UCSD-AML1 (cell line): ENCODE data around the gene C4orf54.

Experiments used
- DNase-seq: peaks from one replicate; lab custom pipeline; 2025; ENCODE audit not compliant: unreplicated experiment; lab: John Stamatoyannopoulos, UW

The C4orf54 gene

DNA sequence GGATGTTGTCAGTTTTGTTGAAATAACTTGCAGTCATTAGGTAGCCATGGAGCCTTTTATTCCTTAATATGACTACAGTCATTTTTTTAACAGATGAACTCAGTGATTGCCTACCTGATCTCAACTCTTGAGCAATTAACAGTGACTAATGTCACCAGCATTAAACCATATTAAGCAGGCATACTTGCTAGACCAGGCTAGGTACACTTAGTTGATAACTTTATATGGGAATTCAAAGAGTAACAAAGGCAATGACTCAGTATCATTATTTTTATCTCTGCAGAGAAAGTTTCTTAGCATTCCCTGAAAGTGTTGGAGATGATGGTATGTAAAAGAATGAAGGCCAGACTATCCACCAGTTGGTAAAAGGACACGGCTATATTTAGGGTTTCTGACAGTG, at the start of gene C4orf54:
C4orf54 (minus strand) TSS at position 31 of the 400 bp plus-strand sequence. CDS start 3,180 bp downstream, outside the sequence.
- DNase-seq, result no peak

DNA sequence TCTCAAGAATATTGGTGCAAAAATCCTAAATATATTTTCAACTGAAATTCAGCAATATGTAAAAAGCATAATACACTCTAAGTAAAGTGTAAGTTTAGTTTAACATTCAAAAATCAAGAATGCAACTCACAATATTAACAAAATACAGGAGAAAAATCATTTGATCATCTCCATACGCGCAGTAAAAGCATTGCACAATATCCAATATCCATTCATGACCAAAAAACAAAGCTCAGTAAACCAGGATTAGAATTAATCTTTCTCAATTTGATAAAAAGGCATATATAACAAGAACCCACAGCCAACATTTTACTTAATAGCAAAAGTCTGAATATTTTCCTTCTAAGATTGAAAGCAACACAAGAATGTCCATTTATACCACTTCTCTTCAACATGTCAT, 48.3 kb upstream of the C4orf54 start:
- no peak for DNase-seq

DNA sequence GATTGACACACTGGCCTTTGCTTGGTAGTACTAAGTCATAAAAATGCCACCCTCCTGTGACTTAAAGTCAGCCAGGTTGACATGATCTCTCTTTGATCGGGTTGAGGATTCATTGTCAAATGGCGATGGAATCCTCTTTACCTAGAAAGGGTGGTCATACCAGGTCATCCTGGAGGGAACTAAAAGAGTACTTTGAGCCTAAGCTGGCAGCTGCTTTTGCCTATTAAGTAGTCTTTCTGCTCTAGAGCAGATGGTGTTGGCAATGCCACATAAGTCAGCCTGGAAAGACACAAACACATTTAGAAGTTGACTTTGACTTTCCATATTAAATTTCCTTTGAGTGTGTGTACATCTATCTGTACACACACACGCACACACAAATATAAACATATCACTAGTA, 39.2 kb upstream of the C4orf54 start:
- DNase-seq, result no peak

DNA sequence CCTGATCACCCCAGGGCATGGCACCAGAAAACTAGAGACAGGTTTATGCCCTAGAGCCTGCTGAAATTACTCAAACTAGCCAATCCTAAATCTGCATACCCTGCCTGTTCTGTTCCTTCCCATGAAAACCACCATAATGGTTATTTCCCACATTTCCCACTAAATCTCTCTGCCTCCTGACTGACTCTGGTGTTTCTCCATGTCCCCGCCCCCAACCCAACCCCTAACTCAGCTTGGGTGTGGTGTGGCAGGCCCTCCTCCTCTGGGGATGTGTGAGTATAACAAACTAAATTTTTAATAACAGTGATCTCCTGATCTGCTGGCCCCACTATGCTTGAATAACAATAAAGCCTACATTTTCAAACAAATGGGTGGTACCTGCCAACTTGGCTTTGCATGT, 35.5 kb upstream of the C4orf54 start:
- no peak for DNase-seq

DNA sequence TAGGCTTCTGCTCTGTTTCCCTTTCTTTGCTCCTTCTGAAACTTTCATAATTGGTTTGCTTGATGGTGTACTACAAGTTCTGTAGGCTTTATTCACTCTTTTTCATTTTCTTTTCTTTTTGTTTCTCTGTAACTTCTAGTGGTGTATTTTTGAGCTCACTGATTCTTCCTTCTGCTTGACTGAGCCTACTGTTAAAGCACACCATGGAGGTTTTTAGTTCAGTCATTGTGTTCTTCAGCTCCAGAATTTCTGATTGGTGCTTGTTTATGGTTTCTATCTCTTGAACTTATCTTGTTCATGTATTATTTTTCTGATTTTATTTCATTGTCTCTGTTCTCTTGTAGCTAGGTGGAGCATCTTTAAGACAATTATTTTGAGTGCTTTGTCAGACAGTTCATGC, 33.4 kb upstream of the C4orf54 start:
- no peak for DNase-seq

DNA sequence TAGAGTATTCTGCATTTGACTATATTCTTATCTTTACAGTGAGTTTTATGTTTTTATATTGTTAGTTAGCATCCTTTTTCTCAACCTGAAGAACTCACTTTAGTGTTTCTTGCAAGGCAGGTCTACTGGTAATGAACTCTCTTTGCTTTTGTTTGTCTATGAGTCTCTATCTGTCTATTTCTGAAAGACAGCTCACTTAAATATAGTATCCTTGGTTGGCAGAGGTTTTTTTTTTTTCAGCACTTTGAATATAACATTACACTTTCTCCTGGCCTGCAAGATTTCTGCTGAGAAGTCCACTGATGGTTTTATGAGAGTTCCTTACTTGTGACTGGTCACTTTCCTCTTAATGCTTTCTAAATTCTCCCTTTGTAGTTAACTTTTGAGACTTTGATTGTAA, 32.8 kb upstream of the C4orf54 start:
- DNase-seq, result no peak

DNA sequence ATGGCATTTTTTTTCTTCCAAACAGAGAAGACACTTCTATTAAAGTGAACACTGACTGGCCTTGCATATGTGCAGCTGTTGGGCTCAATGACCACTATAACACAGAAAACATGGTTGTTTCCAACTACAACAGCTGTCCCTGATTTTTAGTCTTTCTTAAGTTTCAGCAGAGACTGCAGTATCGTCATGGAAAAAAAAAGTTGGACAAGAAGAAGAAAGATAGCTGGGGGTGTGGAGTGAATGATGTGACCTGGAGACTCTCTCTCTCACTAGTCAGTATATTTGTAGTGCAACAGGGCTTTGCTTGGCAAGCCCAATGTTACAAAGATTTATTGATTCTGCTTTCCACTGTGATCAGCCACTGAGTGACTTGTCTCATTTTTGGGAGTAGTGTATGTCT, 29.5 kb upstream of the C4orf54 start:
- DNase-seq, result no peak

DNA sequence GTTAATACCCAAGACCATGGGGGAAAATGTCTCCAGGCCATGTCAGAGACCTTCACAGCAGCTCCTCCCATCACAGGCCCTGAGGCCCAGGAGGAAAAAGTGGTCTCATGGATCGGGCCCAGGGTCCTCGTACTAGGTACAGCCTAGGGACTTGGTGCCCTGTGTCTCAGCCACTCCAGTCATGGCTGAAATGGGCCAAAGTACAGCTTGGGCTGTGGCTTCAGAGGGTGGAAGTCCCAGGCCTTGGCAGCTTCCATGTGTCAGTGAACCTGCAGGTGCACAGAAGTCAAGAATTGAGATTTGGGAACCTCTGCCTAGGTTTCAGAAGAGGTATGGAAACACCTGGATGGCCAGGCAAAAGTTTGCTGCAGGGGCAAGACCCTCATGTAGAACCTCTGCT, 27.6 kb upstream of the C4orf54 start:
- no peak for DNase-seq

DNA sequence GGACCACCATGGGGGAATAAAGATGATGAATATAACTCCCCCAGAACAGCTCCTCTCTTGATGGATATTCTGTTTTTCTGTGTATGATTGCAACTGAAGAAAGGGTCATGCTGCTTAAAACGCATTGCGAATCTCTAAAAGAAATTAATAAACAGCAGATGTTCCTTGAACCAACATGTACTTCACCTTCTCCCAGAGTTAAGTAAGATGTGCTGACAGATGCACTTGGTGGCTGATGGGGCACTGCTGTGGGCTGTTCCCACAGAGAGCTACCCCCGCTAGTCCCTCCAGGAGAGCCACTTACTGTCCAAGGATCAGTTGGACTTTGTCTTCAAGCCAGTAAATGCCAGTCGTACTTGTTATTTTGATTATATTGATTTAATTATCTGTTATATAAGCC, 26.3 kb upstream of the C4orf54 start:
- no peak for DNase-seq

DNA sequence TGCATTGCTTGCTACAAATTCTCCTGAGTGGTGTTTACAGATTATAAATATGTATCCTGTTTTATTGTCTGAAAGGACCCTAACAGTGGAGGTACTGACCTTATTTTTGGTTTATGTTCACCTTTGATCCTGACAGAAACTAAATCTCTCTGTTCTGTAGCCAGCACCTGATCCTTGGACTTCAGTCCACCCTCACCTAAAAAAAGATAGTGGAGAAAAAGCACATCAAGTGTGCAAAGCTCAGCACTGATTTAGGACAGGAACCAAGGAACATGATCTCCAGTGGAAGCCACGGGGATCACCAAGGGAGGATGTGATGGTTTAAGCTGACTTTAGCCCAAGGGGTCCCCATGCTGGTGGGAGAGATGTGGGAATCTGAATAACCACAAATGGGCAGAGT, 22.3 kb upstream of the C4orf54 start:
- no peak for DNase-seq

DNA sequence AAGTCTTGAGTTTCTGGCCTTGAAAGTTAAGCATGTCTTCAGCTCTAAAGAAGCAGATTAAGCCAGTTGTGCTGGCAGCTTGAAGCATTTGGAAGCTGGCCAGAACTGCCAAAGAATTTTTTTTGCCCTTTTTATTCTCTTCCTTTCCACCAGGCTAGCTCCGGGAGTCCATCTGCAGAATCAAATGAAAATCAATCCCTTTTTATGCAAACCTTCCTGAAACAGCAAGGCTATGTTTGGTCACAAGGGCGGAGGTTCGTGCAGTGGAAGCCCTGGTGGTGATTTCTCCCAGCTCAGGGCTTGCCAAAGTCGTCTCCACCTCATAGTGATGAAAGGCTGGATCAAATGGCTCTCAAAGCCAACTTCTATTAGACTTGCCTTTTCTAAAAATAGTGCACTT, 21.6 kb upstream of the C4orf54 start:
- DNase-seq, result no peak

DNA sequence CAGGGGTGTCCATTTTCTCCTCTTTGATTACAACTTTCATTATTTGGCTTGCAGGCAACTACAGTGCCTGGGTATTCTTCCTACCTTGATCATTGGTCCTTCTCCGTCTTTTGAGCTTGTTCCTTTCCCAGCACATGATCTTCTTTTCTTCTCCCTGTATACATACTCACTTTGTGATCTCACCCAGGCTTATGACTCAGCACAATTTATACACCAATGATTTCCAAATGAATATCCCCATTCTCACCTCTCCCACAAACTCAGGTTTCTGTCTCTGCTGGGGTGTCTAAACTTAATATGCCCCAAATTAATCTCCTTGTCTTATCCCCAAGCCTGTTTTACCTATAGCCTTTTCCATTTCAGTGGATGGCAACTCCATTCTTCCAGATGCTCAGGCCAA, 19.5 kb upstream of the C4orf54 start:
- no peak for DNase-seq

DNA sequence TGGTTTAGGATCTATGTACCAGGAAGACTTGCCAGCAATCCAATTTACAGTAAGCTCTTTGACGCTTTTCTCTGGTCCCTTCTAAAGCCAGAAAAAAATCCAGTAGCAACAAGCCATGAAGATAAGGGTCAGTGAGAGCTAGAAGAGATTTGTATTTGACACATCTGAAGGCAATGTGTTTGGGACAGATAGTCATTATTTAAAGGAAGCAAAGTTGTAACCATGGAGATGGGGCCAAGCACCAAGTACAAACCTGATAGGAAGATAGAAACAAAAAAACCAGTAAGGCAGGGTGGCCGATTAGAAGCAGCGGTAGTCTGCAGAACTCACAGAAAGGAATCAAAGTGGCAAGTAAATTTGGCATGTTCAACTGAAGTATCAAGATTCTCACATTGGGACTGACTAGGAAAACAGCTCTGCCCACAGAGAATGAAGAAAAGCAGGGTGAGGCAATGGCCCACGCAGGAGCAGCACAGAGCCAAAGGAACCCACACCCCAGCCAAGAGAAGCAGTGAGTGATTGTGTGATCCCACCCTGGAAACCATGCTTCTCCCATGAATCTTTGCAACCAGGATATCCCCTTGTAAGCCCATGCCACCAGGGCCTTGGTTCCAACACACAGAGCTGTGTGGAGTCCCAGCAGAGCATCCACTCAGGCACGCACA, 12.9 kb upstream of the C4orf54 start:
- no peak for DNase-seq

DNA sequence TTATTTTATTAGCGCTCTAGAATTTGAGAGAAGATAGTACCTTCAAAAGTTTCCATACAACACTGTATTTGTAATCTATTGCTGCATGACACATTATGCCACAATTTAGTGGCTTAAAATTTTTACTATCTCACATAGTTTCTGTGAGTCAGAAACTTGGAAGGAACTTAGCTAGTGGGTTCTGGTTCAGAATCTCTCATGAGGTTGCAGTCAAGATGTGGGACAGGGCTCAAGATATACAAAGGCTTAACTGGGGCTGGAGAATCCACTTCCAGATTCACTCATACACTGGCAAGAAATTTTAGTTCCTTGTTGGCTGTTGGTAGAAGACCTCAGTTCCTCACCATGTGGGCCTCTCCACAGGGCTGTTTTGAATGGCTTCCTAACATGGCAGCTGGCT, 11.5 kb upstream of the C4orf54 start:
- DNase-seq, result no peak

DNA sequence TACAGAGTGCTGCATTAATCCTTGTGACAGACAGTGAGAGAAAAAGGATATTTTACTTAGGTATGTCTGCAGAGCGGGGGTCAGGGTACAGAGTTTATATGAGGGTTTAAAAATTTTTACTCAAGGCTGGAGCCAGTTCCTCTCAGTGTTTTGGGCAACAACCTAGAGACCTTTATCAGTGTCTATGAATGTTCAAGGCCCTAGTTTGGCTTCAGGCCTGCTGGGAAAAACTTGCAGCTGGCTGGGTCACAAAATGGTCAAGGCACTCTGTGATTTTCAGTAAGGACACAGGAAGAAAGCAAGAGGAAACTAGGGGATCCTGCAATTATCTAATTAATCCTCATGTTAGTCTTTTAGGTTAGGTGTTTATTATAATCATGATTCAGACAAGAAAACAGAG, 10.8 kb upstream of the C4orf54 start:
- no peak for DNase-seq

DNA sequence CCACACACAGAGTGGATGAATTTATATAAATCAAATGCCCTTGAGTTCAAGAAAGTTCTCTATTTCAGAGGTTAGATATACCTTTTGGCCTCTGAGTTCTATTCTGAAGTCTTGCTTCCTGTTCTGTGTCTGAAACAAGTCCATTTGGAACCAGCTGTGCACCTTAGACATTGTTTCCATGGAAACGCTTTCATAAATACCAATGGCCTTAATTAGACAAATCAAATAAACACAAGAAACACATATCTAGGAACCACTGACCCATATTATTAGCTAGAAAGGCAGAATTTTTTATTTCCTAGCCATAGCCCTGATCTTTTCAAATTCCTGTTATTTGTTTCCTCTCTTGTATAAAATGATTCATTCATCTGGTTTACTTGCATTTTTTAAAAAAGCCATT, 8.4 kb upstream of the C4orf54 start:
- DNase-seq, result no peak

DNA sequence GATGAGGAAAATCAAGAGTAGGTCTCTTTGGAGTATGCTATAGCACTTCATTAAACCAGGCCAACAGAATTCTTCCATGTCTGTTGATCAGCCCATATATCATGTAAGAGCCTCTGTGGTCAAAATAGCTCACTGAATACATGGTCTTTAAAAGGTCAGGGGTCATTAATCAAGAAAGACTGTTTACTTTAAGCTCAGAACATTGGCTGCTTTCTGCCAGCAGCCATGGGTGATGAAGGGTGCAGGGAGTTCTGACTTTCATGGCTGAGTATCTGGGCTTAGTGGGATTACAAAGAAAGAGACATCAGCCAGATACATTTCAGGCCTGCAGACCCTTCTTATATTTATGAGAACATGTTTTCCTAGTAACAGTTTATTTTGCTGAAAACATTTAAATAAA, 7.1 kb upstream of the C4orf54 start:
- DNase-seq, result no peak

DNA sequence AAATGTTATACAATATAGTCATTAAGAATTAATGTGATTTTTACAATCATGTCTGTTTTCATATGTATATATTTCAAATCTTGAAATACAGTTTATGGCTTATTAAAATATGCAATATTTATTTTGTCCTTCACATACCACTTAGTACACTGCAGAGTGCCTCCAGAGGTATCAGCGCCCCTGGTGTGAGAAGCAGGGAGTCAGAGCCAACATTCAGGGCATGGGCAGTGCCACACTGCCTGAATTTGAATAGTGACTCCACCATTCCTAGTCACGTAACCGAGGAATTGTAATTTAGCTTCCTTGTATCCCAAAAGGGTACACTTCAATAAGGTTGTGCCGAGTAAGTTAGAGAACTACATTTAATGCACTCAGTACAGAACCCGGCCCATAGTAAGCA, 4.3 kb upstream of the C4orf54 start:
- DNase-seq, result no peak

DNA sequence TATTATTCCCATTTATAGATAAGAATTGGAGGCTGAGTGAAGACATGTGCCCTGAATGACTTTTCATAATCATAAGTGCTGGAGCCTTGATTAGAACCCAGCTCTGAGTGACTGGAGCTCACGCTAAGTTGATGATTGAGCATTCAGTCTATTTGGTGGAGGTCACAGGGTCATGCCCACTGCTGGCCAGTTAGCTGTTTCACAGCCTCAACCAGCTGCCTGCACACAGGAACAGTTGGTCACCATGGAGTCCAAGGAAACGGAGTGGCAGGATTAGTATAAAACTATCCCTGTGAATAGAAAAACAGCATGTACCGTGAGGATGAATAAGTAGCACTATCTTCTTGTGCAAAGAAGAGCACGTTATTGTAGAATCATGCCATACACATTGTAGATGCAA, 1.0 kb upstream of the C4orf54 start:
- DNase-seq, result no peak

DNA sequence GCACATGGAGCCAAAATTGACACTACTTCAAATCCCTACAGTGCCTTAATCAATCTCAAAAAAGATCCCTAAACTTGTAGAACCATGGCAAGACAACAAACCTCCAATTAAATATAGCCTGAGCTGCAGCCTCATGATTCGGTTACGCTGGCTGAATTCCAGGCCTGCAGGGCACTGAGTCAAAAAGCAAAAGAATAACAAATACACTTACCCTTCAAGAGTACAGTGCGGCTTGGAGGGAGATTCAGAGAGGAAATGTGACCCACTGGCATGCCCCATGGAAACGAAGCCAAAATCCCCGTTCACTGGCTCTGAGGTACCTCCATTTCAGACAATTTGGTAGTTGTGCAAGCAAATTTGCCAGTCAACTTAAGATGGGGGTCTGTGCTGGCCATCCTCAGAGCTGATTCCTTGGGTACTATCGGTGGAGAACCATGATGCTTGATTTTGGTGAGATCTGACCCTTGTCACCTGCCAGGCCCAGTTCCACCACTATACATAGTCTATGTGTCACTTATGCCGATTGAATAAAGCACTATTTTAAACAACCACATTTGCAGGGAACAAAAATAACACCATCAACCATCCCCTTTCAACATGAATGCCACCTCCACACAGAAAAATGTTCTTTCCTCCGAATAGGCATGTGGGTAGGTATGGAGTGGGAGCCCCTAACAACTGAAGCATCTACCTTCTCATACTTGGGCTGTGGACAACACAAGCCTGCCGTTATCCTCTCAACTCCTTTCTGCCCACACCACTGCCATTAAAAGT, 2.1 kb downstream of the C4orf54 start:
- no peak for DNase-seq

DNA sequence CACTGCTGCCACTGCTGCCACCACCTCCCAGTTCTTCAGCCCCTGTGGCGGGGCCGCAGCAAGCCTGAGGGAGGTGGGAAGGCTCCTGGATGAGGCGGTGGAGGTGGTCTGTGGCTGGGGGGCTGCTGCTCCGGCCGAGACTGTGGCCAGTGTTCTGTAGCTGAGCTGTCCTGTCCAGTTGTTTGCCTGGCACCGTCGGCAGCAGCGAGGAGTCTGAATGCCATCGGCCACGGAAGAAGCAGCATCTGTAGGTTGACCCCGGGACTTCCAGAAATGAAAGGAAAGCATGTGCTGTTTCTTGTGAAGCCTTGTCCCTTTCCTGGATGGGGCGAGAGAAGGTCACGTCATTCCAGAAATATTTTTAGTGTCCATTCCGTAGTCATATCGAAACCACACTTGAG, 3.3 kb downstream of the C4orf54 start:
- DNase-seq, result no peak

DNA sequence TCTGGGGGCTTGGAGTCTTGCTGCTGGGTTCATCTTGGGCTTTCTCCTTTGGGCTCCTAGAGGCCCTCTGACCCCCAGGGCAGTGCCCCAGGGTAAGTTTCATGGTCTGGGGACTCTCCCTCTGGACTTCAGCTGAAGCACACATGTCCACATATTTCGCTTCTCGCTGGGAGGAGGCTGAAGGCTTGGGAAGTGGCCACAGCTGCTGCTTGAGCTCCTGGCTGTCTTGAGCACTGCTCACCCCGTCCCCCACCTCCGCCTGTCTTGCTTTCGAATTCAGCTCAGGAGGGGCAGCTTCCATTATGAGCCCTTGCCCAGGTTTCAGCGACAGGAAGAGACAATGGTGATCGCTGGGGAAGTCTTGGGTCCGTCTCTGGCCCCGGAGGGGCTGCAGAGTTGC, 3.7 kb downstream of the C4orf54 start:
- DNase-seq, result no peak
